NK-92 treated with Interleukin-12 subunit alpha and Interleukin-12 subunit beta, amount 100 ng/mL, for 24 hours (cell line): ENCODE results near the gene MYRIP.
"Not testable (repeated sequence)": the region's sequence is repeated elsewhere in the genome, so short reads cannot be mapped to it uniquely, and the experiment has no call there.

Source experiments
- DNase-seq: peaks from one replicate; lab custom pipeline; 2025; lab: John Stamatoyannopoulos, UW

MYRIP gene

DNA sequence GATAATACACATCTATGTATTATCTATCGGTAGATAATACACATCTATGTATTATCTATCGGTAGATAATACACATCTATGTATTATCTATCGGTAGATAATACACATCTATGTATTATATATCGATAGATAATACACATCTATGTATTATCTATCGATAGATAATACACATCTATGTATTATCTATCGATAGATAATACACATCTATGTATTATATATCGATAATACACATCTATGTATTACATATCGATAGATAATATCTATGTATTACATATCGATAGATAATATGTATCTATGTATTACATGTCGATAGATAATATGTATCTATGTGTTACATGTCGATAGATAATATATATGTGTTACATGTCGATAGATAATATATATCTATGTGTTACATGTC, 275.0 kb downstream of the MYRIP start:
- not testable (repeated sequence) for DNase-seq

- no peak for DNase-seq
These were observed 277.8 kb downstream of the MYRIP start for GRCh38 chr3:40086890-40087883.

- DNase-seq, result no peak
These were observed 279.2 kb downstream of the MYRIP start for GRCh38 chr3:40088527-40089170.

- DNase-seq, result no peak
These were observed 287.3 kb downstream of the MYRIP start for GRCh38 chr3:40096661-40097111.

- no peak for DNase-seq
These were observed 288.0 kb downstream of the MYRIP start for GRCh38 chr3:40097131-40098117.

- no peak for DNase-seq
These were observed 288.9 kb downstream of the MYRIP start for GRCh38 chr3:40098261-40098759.

DNA sequence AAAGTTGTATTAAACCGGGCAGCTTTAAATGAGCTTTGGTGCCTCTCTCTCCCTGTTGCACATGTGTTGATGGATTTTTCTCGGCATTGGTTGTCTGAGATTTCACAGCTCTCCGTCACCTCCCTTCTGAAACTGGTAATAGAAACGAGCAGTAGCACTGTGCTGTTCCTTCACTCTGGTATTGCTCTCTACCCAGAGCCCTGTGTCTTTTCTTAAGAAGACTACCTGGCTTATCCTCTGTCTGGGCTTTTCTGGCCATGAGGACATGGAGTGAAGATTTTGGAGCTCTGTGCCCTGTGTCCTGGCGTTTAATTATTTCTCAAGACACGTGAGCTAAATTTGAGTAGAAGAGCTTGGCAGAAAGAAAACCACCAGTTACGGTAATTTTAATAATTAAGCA, 290.5 kb downstream of the MYRIP start:
- no peak for DNase-seq

GRCh38 chr3:40102182-40102581, 292.8 kb downstream of the MYRIP start:
- no peak for DNase-seq

DNA sequence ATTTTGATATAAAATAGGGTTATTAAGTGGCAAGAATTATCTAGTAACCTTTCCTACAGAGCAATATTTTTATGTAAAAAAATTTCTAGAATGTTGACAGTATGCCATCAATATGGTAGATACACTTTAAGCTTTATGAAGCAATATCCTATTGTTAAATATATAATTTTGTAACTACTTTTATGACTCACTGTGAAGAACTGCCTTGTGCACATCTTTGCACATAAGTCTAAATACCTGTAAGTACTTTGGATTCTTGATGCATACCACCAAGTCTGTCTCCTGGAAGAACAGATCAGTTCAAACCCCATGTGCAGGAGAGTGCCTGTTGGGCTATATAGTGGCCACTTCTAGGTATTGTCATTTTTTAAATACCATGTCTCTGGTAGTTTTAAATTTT, 294.4 kb downstream of the MYRIP start:
- DNase-seq, result no peak

DNA sequence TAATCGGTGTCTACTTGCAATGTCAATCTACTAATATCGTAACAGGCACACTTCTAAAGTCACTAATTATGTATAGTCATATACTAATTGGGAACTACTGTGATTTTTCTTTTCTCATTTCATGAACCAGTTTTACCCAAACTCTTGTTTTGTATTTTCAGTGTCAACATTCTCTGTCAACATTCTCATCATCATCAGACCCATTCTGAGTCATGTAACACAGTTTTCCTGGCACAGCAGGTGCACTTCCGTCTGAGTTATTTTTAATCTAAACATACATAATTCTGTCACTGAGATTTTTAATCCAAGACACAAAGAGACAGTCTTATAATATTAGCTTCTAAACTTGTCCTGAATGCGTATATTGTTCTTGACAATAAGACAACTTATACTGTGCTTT, 295.0 kb downstream of the MYRIP start:
- DNase-seq, result no peak

- DNase-seq, result no peak
These were observed 299.2 kb downstream of the MYRIP start for GRCh38 chr3:40108643-40109042.

- no peak for DNase-seq
These were observed 300.5 kb downstream of the MYRIP start for GRCh38 chr3:40109641-40110490.

GRCh38 chr3:40116478-40117177, 307.2 kb downstream of the MYRIP start:
- DNase-seq, result no peak

DNA sequence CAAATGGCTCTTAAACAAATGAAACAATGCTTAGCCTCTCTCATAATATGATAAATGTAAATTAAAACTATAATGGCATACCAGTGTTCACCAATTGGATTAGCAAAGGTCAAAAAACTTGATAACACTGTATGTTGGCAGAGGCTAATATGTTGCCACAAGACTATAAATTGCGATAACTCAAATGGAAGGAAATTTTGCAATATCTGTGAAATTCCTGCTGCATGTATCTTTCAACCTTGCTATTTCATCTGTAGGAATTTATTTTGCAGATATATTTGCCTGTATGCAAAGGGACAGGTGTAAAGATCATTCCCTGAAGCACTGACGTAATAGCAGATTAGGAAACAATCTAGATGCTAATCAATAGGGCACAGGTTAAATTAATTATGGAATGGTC, 308.7 kb downstream of the MYRIP start:
- no peak for DNase-seq

GRCh38 chr3:40120067-40120692, 310.8 kb downstream of the MYRIP start:
- DNase-seq, result no peak

GRCh38 chr3:40120806-40121205, 311.4 kb downstream of the MYRIP start:
- no peak for DNase-seq

DNA sequence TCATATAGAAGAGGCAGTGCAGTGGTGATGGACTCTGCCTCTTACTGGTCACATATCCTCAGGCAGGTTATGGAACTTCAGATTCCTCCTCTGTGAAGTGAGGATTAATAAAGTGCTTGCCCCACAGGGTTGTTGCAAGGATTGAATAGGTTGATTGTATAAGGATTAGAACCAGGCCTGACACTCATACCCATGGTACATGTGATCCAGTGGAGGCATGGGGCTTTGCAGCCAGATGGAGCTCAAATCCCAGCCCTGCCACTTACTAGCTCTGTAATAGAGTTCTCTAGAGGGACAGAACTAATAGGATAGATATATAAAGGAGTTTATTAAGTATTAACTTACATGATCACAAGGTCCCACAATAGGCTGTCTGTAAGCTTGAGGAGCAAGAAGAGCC, 315.5 kb downstream of the MYRIP start:
- DNase-seq, result no peak

GRCh38 chr3:40128166-40128565, 318.8 kb downstream of the MYRIP start:
- DNase-seq, result no peak

DNA sequence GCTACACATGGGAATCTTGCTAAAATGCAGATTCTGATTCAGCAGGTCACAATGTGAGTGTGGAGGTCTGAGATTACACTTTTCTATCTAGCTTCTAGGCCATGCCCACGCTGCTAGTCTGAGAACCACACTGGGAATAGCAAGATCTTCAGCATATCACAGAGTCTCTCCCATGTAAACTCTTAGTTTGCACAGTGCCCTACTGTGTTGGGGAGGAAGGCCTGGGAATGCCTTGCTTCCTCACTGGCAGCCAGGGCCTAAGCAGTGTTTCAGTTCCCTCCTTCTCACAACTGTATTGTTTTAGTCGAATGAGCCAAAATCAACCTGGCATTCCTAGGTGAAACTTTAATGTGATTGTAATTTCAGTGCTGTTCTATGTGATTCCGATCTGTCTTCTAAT, 320.1 kb downstream of the MYRIP start:
- DNase-seq, result no peak

GRCh38 chr3:40129981-40130380, 320.6 kb downstream of the MYRIP start:
- DNase-seq, result no peak
